NCI-H1694 treated with DMSO at 0.1 percent for 48 hours (cell line): ENCODE results near the gene CELF1.

Experiments used
- DNase-seq: peaks from one replicate; lab custom pipeline; 2025; lab: John Stamatoyannopoulos, UW

Gene CELF1

GRCh38 chr11:47552566-47553405 is at the start of gene CELF1:
CELF1 (minus strand) TSS chr11:47553132; CDS start chr11:47499523, 53,609 bp downstream.
- peak; percentile 85 for DNase-seq

DNA sequence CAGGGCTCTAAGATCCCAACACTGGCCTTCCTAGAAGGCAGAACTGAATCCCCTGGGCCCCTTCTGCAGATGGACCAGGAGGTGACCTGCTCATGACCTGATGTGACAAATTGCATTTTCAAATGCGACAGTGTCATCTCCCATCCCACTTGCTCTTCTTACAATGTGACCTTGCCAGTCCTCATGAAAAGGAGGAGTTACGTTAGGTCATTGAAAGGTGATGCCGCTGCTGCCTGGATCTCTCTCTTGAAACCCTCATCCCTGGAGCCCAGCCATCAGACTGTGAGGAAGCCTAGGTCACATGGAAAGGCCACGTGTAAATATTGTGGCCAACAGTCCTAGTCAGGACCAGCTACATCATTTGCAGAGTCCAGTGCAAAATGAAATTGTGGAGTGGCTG is 47.0 kb upstream of the CELF1 start:
- no peak for DNase-seq

- DNase-seq = no peak
These were observed 43.0 kb upstream of the CELF1 start for GRCh38 chr11:47595967-47596366.

DNA sequence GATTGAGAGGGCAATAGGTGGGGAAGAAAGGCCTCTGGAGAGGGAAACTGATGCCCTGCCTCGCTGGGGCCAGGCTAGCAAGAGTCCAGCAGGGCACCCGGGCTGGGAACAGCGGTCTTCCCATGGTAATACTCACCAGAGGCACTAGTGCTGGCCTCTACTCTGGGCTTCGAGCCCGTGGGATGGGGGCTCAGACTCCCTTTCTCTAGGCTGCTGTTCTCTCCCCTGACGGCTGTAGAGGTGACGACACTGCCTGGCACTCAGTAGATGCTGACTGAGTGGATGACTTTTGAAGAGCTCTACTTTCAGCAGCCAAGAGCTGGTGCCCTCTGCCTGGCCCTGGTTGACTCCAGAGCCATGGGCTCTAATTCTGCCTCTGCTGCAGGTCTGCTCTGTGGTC is 42.1 kb upstream of the CELF1 start:
- DNase-seq = no peak

DNA sequence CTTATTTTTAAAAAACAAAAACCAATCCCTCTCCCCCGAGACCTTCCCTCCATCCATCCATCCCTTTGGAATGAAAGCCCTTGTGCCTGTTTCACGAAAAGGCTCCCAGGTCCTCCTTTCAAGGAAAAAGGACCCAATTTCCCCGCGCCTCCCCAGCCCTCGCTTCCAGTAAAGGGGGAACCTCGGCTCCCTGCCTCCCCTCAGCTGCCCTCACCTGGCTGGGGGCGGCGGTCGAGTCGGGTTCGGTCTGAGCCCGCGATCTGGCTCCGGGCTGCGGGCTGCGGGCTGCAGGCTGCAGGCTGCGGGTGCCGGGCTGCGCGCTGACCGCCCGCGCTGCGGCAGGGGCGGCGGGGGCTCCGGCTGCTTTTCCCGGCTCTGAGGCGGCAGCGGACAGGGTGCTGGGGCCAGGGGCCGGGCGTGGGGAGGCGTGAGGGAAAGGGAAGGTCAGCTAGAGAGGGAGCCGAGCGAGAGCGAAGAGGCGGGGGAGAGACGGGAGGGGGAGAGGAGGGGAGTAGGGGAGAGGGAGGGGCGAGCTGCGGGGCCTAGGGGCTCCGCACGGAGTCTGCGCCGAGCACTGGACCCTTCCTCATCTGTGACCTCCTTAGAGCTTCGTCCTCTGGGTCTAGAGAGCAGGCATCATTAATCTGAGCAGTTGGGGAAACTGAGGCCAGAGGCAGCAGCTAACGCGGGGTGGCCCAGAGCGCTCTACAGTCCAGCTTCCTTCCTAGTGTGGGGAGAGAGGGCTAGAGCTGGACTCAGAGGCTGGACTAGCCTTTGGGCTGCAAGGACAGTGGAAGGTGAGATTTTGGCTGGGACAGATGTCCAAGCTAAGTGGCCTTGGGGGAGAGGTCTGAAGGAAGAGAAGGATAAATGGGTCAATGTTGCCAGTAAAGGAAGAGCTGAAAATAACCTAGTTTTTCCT is 41.3 kb upstream of the CELF1 start, which contains the start of gene C1QTNF4:
Gene C1QTNF4 (minus strand): TSS at position 478 of the 922 bp plus-strand sequence. CDS start 3,601 bp downstream, outside the sequence.
- DNase-seq = no peak

DNA sequence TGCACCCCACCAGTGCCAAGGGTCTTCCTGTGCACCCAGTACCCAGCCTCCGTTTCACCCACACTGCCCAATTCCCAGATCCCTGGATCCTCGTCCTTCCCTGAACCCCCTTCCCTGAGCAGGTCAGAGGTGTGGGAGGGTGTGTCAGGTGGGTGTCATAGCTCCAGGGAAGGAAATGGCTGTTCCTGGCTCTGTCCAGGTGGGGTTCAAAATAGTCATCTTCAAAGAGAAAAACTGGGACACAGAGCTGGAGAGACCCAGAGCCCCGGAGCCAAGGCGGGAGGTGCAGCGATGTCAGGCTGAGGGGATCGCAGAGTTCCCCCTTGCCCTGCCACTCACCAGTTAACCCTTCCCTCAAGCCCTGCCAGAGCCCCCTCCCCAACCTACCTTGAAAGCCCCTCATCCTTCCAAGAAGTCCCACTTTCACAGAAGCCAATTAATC is 40.6 kb upstream of the CELF1 start:
- no peak for DNase-seq

GRCh38 chr11:47592970-47593369 is 40.0 kb upstream of the CELF1 start:
- DNase-seq = no peak

DNA sequence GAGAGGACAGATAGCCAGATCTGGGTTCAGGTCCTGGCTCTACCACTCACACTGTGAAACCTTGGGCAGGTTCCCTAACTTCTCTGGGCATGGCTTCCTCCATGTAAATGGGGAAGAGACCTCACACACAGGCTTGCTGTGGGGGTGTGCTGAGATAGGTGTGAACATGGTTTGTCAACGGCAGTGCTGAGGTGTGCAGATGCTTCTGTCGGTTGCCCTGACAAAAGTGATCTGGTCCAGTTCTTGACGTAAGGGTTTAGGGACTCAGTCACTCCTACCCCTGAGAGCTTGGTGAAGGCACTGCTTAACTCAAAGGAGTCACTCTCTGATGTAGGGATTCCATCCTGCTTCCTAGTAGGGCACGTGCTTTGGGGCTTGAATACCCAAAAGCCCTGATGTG is 39.3 kb upstream of the CELF1 start:
- no peak for DNase-seq

DNA sequence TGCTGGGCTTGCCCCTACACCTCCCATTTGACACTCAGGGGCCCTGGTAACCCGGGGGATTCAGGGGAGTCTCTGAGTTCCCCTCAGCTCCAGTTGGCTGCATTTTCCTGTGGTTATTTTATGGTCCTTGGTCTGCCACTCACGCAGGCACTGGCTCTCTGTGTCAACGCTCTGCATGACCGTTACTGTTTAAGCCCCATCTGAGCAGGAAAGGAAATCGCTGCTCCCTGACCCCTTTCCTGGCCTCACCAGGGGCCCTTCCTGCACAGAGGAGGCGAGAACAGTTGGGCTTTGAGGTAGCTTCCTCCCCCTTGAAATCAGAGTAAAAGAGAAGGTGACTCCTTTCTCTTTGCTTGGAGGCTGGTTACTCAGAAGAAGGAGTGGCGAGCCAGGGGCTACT is 38.8 kb upstream of the CELF1 start:
- DNase-seq = no peak

DNA sequence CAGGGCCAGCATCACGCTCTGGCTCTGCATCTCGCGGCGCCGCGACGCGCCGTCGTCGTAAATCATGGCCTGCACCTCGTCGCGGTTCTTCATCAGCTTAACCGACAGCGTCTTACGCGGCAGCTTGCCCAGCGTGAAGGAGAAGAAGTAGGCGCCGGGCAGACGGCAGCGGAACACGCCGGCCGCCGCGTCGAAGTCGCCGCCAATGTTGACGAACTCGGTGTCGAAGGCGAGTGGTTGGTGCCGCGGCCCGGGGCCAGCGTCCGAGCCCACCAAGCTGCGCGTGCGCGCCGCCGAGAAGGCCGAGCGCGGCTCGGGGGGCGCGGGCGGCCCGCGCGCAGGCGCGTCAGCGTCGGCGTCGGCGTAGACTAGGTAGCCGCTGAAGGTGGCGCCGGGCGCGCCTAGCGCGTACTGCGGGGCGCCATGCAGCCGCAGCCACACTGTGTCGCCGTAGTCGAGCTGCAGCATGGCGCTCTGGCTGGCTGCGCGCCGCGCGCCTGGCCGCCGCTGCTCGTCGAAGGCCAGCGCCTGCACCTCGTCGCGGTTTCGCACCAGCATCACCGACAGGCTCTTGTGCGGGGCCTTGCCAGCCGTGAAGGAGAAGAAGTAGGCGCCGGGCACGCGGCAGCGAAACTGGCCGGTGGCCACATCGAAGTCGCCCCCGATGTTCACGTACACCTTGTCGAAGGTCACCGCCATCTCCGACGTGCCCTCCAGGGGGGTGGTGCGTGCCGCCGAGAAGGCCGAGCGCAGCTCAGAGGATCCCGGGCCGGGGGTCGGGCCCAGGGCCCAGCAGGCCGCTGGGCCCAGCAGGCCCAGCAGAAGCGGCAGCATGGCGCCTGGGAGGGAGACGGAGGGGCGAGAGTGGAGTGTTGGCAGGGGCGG is 37.3 kb upstream of the CELF1 start:
- DNase-seq = no peak

DNA sequence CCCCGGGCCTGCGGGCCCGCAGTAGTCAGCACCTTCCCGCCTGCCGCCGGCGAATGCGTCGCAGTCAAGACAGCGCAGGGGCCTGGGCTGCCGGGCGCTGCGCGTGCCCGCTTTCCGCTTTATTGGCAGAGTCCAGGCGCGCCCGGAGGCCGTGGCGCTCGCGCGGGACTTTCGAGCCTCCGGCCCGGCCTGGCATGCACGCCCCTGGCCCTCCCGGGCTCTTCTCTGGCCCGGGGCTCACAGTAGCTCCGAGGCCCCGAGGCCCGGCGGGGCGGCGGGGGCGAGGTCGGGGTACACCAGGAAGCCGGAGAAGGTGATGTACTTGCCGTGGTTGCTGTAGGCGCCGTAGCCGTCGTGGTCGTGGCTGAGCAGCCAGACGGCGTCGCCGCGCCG is 36.6 kb upstream of the CELF1 start:
- no peak for DNase-seq

GRCh38 chr11:47589118-47589517 is 36.2 kb upstream of the CELF1 start:
- no peak for DNase-seq

- no peak for DNase-seq
These were observed 34.9 kb upstream of the CELF1 start for GRCh38 chr11:47587723-47588326.

- no peak for DNase-seq
These were observed 34.2 kb upstream of the CELF1 start for GRCh38 chr11:47587039-47587716.

- no peak for DNase-seq
These were observed 33.3 kb upstream of the CELF1 start, which contains the start of gene FAM180B for GRCh38 chr11:47586098-47586855. FAM180B (plus strand) TSS chr11:47586678; CDS start chr11:47586769, 91 bp downstream.

DNA sequence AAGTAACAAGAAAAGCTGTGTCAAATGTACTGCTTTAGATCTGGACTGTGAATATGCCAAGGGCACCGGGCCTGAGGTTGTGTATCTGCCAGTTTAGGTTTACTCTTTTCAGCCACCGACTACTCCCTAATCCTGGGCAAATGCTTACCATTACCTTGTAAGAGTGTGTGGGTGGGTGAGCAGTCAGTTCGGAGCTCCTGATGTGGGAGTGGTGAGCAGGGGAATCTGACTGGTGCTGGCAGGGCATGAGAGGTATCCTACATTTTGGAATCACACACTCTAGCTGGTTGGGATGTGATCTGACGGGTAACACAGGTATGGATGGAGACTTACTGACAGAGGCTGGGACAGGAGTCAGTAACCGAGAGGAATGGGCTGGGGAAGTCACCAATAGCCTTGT is 30.9 kb upstream of the CELF1 start:
- no peak for DNase-seq

DNA sequence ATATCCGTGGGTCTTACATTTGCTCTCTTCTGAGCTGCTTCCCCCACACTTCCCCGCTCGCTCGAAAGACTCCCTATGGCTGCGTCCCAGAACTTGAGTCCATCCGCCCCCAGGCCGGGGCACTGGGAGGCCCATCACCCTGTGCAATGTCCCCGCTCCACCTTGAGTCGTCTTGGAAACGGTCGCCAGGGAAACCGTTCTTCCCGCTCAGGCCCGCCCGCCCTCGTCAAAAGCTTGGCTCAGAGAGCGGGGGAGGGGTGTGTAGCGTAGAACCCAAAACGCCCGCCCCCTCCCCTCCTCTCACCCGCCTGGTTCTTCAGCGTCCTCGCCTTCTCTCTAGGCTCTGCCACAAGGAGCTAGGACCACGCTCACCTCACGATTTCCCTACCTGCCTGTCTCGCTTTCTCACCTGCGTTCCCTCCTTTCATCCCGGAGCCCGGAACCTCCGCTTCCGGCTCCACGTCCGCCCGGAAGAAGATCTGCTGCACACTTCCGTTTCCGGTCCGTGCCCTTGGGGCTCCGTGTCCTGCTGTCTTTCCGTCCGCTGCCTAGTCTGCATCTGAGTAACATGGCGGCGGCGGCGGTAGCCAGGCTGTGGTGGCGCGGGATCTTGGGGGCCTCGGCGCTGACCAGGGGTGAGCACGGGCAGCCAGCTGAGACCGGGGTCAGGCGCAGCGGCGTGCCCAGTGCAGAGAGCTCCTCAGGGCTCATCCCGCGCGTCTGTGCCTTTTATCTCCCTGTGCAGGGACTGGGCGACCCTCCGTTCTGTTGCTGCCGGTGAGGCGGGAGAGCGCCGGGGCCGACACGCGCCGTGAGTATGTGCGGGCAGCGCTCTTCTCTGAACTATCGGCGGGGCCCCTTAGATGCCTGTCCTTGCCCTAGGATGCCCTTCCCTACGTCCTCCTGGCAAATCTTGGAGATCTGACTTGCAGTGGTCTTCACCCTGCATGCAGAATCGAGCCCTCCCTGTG is 25.9 kb upstream of the CELF1 start, which contains the start of the genes KBTBD4 and NDUFS3:
Gene KBTBD4 (minus strand): TSS at position 447 of the 971 bp plus-strand sequence. CDS start 19 bp downstream, at position 428.
Gene NDUFS3 (plus strand): TSS at position 551 of the 971 bp plus-strand sequence. CDS start 18 bp downstream, at position 569.
- DNase-seq = peak; percentile 70

DNA sequence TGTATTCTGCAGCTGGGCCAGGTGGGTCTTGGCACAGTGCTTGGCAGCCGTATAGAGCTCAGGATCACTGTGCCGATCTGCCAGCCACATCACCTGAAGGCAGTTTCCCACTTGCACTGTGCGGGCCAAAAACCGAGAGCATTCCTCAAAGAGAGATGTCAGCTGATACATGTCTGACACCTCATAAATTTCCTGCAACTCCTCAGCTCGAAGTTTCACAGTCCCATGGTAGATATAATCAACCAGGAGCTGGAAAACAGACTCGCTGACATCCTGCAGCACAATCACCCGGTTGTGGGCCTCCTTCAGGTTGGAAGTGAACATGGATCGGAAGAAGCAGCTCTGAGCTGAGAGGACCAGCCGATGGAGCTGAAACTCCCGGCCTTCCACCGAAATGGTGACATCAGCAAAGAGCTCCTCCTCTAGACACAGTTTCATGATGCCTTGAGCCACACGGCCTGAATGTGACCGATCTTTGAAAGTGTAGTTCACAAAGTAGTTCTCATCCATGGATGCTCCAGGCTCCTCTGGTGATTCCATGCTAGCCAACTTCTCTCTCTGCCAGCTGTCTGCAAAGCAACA is 24.6 kb upstream of the CELF1 start:
- no peak for DNase-seq
